Measurements from ENCODE around the gene TRAF3IP1.
"Not testable (repeated sequence)": the region's sequence is repeated elsewhere in the genome, so short reads cannot be mapped to it uniquely, and the experiment has no call there.

Gene TRAF3IP1

GRCh38 chr2:238288650-238289573, 31.4 kb upstream of the TRAF3IP1 start:
- peak; percentile 90 for DNase-seq

GRCh38 chr2:238289574-238289973, 30.7 kb upstream of the TRAF3IP1 start:
- no peak for DNase-seq

- DNase-seq, result peak; percentile 51
Measured at GRCh38 chr2:238290091-238290509, 30.2 kb upstream of the TRAF3IP1 start.

- no peak for DNase-seq
Measured at GRCh38 chr2:238290715-238291549, 29.4 kb upstream of the TRAF3IP1 start.

GRCh38 chr2:238291550-238292281, 28.6 kb upstream of the TRAF3IP1 start:
- no peak for DNase-seq

- DNase-seq, result no peak
Measured at GRCh38 chr2:238294046-238294392, 26.3 kb upstream of the TRAF3IP1 start.

- no peak for DNase-seq
Measured at GRCh38 chr2:238294393-238295143, 25.8 kb upstream of the TRAF3IP1 start.

GRCh38 chr2:238295144-238296112, 24.9 kb upstream of the TRAF3IP1 start:
- no peak for DNase-seq

GRCh38 chr2:238296638-238297457, 23.5 kb upstream of the TRAF3IP1 start:
- no peak for DNase-seq

- DNase-seq, result no peak
Measured at GRCh38 chr2:238299803-238300202, 20.5 kb upstream of the TRAF3IP1 start.

- DNase-seq, result no peak
Measured at GRCh38 chr2:238302087-238302486, 18.2 kb upstream of the TRAF3IP1 start.

- DNase-seq, result no peak
Measured at GRCh38 chr2:238302751-238303150, 17.6 kb upstream of the TRAF3IP1 start.

- DNase-seq, result no peak
Measured at GRCh38 chr2:238304116-238304515, 16.2 kb upstream of the TRAF3IP1 start.

- no peak for DNase-seq
Measured at GRCh38 chr2:238305092-238305862, 15.0 kb upstream of the TRAF3IP1 start.

- no peak for DNase-seq
Measured at GRCh38 chr2:238305965-238306671, 14.2 kb upstream of the TRAF3IP1 start.

GRCh38 chr2:238306672-238306998, 13.7 kb upstream of the TRAF3IP1 start:
- no peak for DNase-seq

- DNase-seq, result no peak
Measured at GRCh38 chr2:238308177-238308576, 12.1 kb upstream of the TRAF3IP1 start.

GRCh38 chr2:238310721-238311120, 9.6 kb upstream of the TRAF3IP1 start:
- not testable (repeated sequence) for DNase-seq
